HepG2 (cell line): Measurements from ENCODE around the gene TPRG1L. TPM values are rescaled to one million over a fixed set of nuclear protein-coding genes. Genes with fewer than 3 reads are reported as not detected.

Source experiments
- AFF4 ChIP-seq: sonication (generic); formaldehyde crosslinking; IDR thresholded peaks from 2 replicates; pipeline ENCODE4 v1.4.0; 2020; ENCODE audit warnings: missing genetic modification reagents
- ATF4 ChIP-seq, 2 experiments: fragments of 450-650 bp in 1 of 2; sonication (generic) in 1 of 2; formaldehyde crosslinking; IDR thresholded peaks; 2 replicates each; pipeline versions ENCODE4 v1.5.0 to v1.8.0; 2020 to 2022; ENCODE audit warnings: mild to moderate bottlenecking in 1 of 2, missing genetic modification reagents in 1 of 2
- BRD4 ChIP-seq: sonication (generic); formaldehyde crosslinking; IDR thresholded peaks from 2 replicates; pipeline ENCODE4 v1.4.0; 2020; ENCODE audit warnings: missing genetic modification reagents
- CC2D1A ChIP-seq: sonication (generic); formaldehyde crosslinking; IDR thresholded peaks from 2 replicates; pipeline ENCODE4 v1.8.1; 2023; ENCODE audit warnings: mild to moderate bottlenecking, missing genetic modification reagents
- FOSL2 ChIP-seq: sonication (generic); formaldehyde crosslinking; IDR thresholded peaks from 2 replicates; pipeline ENCODE4 v1.4.0; 2020; ENCODE audit warnings: missing genetic modification reagents
- FOXA3 ChIP-seq: IDR thresholded peaks from 2 replicates; pipeline ENCODE4 v1.6.1; 2016; ENCODE audit warnings: missing genetic modification reagents, missing compliant biosample characterization
- MIXL1 ChIP-seq: IDR thresholded peaks from 2 replicates; pipeline ENCODE4 v1.6.1; 2016
- NAIF1 ChIP-seq: sonication (generic); formaldehyde crosslinking; IDR thresholded peaks from 2 replicates; pipeline ENCODE4 v1.5.0; 2020; ENCODE audit warnings: mild to moderate bottlenecking, missing genetic modification reagents, borderline replicate concordance
- PHF20 ChIP-seq: sonication (generic); formaldehyde crosslinking; IDR thresholded peaks from 2 replicates; pipeline ENCODE4 v1.5.0; 2020; ENCODE audit warnings: mild to moderate bottlenecking, missing genetic modification reagents
- SMC3 ChIP-seq: IDR thresholded peaks from 2 replicates; pipeline ENCODE4 v1.6.1; 2011; ENCODE audit warnings: low read length, improper control_type of control experiment
- XRCC5 ChIP-seq: fragments of 200-400 bp; formaldehyde crosslinking; optimal IDR thresholded peaks from 2 replicates; pipeline ENCODE3; 2017; ENCODE audit warnings: mild to moderate bottlenecking, low read length
- YEATS4 ChIP-seq: sonication (generic); formaldehyde crosslinking; IDR thresholded peaks from 2 replicates; pipeline ENCODE4 v1.4.0; 2020; ENCODE audit warnings: missing genetic modification reagents, borderline replicate concordance
- ZBTB21 ChIP-seq: sonication (generic); formaldehyde crosslinking; IDR thresholded peaks from 2 replicates; pipeline ENCODE4 v1.4.0; 2020; ENCODE audit warnings: missing genetic modification reagents
- ZBTB25 ChIP-seq: IDR thresholded peaks from 2 replicates; pipeline ENCODE4 v1.6.1; 2018; ENCODE audit warnings: missing genetic modification reagents
- ZFP37 ChIP-seq: sonication (generic); formaldehyde crosslinking; IDR thresholded peaks from 2 replicates; pipeline ENCODE4 v1.4.0; 2020; ENCODE audit warnings: missing genetic modification reagents, borderline replicate concordance
- ZKSCAN8 ChIP-seq: IDR thresholded peaks from 2 replicates; pipeline ENCODE4 v1.6.1; 2016; ENCODE audit warnings: borderline replicate concordance, missing genetic modification reagents, missing compliant biosample characterization
- ZMAT3 ChIP-seq: sonication (generic); formaldehyde crosslinking; conservative IDR thresholded peaks from 2 replicates; pipeline ENCODE4 v1.7.0; 2021; ENCODE audit warnings: missing genetic modification reagents
- ZNF160 ChIP-seq: sonication (generic); formaldehyde crosslinking; IDR thresholded peaks from 2 replicates; pipeline ENCODE4 v1.8.0; 2022; ENCODE audit warnings: mild to moderate bottlenecking, inconsistent platforms, missing genetic modification reagents
- ZNF230 ChIP-seq: sonication (generic); formaldehyde crosslinking; IDR thresholded peaks from 2 replicates; pipeline ENCODE4 v1.4.0; 2020; ENCODE audit warnings: mild to moderate bottlenecking, missing genetic modification reagents
- ZNF276 ChIP-seq: sonication (generic); formaldehyde crosslinking; IDR thresholded peaks from 2 replicates; pipeline ENCODE4 v1.4.0; 2020; ENCODE audit warnings: mild to moderate bottlenecking, low read depth, missing genetic modification reagents
- ZNF670 ChIP-seq: sonication (generic); formaldehyde crosslinking; IDR thresholded peaks from 2 replicates; pipeline ENCODE4 v1.8.0; 2022; ENCODE audit warnings: mild to moderate bottlenecking, missing genetic modification reagents, borderline replicate concordance
- ZNF879 ChIP-seq: sonication (generic); formaldehyde crosslinking; IDR thresholded peaks from 2 replicates; pipeline ENCODE4 v1.8.1; 2023; ENCODE audit warnings: missing genetic modification reagents
- polyA plus RNA-seq, 8 experiments: library from polyadenylated mRNA; depleted of rRNA in 3 of 8; stranded (reverse) in 7 of 8; unstranded in 1 of 8; fragments of >200 nt; fragmentation: Illumina TruSeq in 4 of 8; extraction: Trizol in 4 of 8; gene quantifications; 2 replicates each; pipeline versions ENCODE4 v1.2.1 to v1.2.3, GENCODE V29; 2011 to 2016; ENCODE audit warnings: low read depth in 4 of 8, missing spikeins in 1 of 8, mixed read lengths in 1 of 8; ENCODE audit not compliant: insufficient read depth in 1 of 8
- total RNA-seq, 5 experiments: library from RNA; depleted of rRNA; stranded (reverse); fragments of >200 nt; fragmentation: Illumina TruSeq; extraction: Trizol; gene quantifications; 2 replicates each; pipeline ENCODE4 v1.2.3, GENCODE V29; 2016; ENCODE audit warnings: low read depth in 1 of 5

Gene TPRG1L
- total and polyA plus RNA-seq, 2 of the 13 experiments (the other 11 are each of a cell fraction or from before 2014, with no cell fraction given): 21.3 to 37.4 TPM

- TF ChIP-seq ZBTB25 (CRISPR knock-in tag) (no peak), ZNF879 (peak; percentile 72; the same call in 1 of the 2 replicates), XRCC5 (peak; percentile 27), SMC3 (no peak), ZKSCAN8 (CRISPR knock-in tag) (no peak), ZNF160 (CRISPR knock-in tag) (no peak), BRD4 (CRISPR knock-in tag) (no peak), NAIF1 (CRISPR knock-in tag) (no peak), ATF4 (CRISPR knock-in tag; IDR thresholded peaks at IDR 0.05) (peak in 1 of 2 experiments; percentile 25; a peak in 1 of 4 replicates), CC2D1A (CRISPR knock-in tag) (no peak), ZMAT3 (CRISPR knock-in tag) (no peak; the same call in 1 of the 2 replicates), MIXL1 (CRISPR knock-in tag) (no peak), YEATS4 (CRISPR knock-in tag) (peak; percentile 58; the same call in 1 of the 2 replicates), ZFP37 (CRISPR knock-in tag) (0 out of 2 replicates have a peak, but pooled peaks have one; percentile 68), ZNF670 (CRISPR knock-in tag) (0 out of 2 replicates have a peak, but pooled peaks have one; percentile 23), ZBTB21 (CRISPR knock-in tag) (no peak), FOSL2 (CRISPR knock-in tag) (peak; percentile 52), ZNF230 (CRISPR knock-in tag) (no peak), FOXA3 (CRISPR knock-in tag) (peak; percentile 50; the same call in 1 of the 2 replicates), PHF20 (CRISPR knock-in tag) (0 out of 2 replicates have a peak, but pooled peaks have one; percentile 27), ZNF276 (CRISPR knock-in tag) (no peak), AFF4 (no peak)
Observed at GRCh38 chr1:3668585-3669300, 43.9 kb downstream of the TPRG1L start (continued).
